HG03571 (cell line): Measurements from ENCODE around the gene AMER2.

Experiments
- ATAC-seq: cut with Tn5 transposase; IDR thresholded peaks from one replicate; pipeline ENCODE4 v1.9.1; 2021; ENCODE audit not compliant: unreplicated experiment

The AMER2 gene

GRCh38 chr13:25153736-25154135 lies 18.4 kb downstream of the AMER2 start:
- no peak for ATAC-seq

DNA sequence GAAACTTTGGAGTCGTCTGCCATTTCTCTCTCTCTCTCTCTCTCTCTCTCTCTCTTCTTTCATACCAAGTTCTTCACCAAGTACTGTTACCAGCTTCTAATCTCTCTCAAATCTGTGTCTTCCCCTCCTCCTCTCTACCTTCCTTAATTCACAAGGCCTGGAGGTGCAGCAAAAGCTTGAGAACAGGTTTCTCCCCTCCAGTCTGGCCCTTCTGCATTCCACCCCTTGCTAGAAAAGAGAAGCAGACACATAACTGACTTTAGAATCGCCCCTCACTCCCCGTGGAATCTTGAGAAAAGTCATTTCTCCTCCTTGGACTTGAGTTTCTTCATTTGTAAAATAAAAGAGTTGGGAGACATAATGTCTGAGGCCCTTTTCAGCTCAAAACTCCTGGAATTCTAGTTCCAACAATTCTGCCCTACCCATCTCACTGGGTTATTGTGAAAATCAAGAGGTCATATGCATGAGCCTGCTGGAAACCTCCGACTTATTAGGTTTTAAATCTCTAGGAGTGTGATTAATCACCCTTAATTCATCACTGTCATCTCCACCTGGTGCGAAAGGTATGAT lies 20.4 kb downstream of the AMER2 start:
- ATAC-seq: no peak

DNA sequence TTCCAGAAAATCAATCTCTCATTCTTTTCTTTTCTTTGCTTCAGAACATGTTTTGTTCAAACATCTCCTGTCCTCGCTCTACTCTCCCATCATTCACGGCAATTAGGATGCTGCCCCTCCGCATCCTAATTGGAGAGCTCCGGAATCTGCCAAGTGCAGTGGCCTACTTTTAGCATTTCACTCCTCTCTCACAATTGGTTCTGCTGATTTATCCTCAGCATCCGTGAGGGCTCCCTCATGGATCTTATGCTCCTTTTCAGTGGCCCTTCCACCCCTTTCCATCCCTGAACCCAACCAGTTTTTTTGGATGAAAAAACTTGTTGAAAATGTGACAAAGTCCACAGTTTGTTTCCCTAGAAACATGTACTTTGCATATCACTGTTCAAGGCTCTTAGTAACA lies 22.4 kb downstream of the AMER2 start:
- no peak for ATAC-seq

- ATAC-seq: no peak
These were observed 23.7 kb downstream of the AMER2 start for GRCh38 chr13:25148402-25148771.

DNA sequence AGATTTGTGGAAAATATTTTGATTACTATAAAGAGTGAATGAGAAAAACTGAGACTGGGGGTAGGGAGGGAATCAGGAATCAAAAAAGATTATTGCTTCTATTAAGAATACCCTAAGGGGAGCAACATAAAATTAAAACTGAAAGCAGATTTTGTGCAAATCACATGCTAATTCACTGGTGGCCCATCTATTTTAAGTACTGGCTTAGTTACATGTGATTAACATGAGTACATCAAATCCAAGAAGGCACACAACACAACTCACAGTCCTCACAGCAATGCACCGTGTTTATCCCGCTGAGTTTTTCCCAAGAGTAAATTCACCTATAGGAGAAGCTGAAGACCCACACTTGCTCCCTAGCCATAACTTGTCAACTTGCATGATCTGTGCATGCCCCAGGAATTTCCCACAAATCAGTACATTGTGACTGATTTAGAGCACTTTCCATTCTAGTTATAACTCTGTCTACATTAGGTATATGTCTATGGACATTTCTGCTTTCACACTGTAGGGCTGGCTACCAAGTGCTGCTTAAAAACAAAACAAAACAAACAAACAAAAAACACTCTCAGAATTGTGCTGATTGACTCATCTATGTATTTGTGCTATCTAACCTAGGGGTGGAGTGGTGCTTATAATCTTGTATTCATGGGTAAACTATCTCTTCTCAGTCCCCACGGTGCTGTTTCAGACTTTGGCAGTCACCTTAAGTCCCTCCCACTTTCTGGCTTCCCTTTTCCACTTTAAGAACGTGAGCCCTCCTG lies 24.3 kb downstream of the AMER2 start:
- ATAC-seq: peak; percentile 55

DNA sequence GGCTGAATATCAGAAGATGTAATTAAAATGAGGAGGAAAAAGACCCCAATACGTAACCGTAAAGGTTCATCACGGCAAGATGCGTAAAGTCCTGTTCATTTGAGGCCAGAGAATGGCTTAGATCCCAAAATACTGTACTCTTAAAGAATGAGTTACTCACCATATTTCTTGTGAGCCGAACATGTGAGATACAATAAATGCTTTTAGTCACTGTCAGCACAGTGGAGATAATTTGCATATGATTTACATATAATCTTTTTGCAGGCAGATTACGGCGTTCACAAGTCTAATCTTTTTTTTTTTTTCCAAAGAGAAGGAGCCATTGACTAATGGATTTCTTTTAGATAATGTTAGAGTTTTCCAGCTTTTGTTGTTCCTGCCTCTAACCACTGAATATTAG lies 28.4 kb downstream of the AMER2 start:
- ATAC-seq: no peak

DNA sequence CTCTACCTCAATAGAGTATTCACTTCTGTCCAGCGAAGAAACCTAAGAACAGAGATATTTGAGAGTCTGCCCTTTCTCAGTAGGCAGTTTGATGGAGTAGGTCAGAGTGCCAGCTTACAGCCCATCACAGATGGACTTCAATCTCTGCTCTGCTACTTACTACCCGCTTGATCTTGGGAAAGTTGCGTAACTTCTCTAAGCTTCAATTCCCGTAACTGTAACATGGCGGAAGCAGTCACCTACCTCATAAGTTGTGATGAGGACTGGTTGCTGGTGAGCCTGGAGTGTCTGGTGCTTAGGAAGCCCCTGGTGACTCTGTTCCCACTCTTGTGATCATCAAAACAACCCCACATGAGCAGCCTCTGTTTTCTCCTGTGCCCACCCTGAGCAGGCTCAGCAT lies 31.0 kb downstream of the AMER2 start:
- no peak for ATAC-seq

DNA sequence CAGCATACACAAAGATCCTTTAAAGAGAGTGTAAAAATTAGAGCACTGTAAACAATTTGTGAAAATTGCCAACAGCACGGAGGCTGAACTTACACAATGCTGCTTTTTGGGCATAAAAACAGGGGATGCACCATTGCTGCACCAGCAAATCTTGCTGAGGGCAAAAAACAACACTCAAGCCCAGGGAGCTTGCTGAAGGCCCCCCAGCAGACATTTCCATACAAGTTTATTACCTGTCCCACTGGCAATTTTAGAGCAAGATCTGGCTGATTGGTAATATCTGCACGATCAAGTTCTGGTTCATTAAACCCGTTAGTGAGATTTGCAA lies 34.3 kb downstream of the AMER2 start:
- ATAC-seq: no peak

- no peak for ATAC-seq
These were observed 35.0 kb downstream of the AMER2 start for GRCh38 chr13:25136880-25137787.

DNA sequence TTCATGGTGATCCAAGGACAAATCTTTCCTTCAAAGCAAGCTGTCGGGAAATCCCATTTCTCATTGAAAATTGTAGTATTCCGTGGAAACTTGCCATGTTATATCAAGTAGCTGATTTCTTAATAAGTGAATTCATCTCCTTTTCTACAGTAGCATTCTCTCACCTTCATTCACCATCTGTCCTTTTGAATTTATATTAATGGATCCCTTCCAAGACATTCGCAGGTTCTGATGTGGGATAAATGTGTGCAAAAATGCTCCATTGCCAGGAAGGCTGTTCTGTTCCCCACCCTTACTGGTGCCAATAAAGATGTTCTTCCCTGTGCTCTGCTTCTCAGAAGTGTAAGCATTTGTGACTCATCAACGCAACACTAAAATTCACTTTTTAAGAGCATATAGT lies 36.2 kb downstream of the AMER2 start:
- ATAC-seq: no peak

DNA sequence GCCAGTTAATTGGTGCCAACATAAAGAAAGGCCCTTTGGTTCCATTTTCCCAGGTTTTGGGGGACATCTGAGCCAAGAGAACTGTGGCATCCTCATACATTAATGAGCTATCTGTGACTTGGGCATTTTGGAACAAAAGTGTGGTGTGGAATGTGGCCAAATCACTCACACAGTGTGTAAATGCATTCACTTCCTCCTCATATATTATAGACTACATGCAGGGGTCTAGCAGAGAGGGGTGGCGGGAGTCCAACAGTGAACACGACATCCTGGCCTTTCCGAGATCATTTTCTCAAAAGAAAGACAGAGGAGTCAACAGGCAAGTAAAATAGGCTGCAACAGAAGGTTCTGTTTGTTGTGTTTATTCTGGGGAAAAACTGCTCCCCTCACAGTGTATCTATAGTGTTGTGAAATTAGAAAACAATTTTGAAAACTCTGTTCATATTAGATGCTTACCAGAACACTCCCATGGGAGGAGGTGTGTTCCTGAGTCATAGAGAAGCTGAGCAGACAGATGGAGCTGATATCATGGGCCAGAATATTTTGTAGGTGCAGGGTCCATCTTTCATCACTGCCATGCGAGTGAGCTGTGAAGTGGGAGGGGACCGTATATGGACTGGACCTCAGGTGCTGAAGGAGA lies 39.2 kb downstream of the AMER2 start:
- no peak for ATAC-seq

- ATAC-seq: no peak
These were observed 40.1 kb downstream of the AMER2 start for GRCh38 chr13:25131881-25132420.

DNA sequence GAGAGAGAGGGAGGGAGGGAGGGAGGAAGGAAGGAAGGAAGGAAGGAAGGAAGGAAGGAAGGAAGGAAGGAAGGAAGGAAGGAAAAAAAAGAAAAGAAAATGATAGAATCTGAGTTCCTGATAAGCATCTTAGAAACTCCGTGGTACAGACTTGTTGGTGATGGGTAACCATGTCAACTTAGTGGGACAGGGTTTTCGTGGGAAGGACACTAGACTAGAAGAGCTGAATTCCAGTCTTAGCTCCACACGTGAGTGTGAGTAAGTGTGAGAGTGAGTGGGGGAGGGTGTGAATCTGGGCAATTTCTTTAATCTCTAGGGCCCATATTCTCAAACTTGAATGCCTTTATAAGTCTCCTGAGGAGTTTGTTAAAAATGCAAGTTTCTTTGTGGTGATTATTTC lies 41.1 kb downstream of the AMER2 start:
- ATAC-seq: no peak

DNA sequence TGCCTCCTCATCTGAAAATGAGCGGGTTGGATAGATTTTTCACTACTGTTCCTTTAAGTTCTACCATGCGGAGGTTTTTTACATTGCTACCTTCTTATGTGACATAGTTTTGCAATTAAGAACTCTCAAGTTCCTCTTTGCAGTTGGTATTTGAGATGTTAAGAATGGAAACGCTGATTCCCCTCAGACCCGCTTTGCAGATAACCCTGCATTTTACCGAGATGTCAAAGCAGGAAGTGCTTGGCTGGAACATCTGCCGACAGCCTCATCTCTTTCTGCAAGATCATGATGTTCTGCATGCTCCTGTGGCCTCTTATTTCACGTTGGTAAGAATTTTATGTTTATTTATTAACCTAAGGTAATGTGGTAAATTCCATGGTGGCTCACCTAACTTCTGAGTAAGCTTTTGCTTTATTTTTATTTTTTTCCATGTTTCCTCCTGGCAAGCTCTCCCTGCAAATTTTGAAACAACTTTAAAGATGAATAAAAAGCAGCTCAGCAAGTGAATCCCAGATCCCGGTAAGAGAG lies 53.6 kb downstream of the AMER2 start:
- ATAC-seq: no peak

DNA sequence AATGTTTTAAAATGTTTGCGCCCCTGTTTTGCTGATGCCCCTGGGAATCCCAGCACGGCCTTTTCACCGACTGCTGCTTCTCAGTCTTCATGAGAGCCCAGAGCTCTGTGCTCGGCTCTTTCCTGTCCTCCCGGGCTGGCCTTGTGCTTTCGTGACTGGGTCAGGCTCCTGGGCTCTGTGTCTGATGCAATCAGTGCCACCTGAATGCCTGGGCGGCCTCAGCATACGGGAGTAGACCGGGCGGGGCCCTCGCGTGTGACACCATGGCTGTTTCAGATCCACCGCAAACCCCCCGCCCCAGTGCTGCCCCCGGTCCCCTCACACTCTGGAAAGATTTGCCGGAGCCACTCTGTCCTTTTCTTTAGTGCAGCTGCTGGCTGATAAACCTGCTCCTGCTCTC lies 54.8 kb downstream of the AMER2 start:
- no peak for ATAC-seq

- no peak for ATAC-seq
These were observed 56.0 kb downstream of the AMER2 start for GRCh38 chr13:25116044-25116443.

GRCh38 chr13:25114220-25114619 lies 57.9 kb downstream of the AMER2 start:
- ATAC-seq: no peak

DNA sequence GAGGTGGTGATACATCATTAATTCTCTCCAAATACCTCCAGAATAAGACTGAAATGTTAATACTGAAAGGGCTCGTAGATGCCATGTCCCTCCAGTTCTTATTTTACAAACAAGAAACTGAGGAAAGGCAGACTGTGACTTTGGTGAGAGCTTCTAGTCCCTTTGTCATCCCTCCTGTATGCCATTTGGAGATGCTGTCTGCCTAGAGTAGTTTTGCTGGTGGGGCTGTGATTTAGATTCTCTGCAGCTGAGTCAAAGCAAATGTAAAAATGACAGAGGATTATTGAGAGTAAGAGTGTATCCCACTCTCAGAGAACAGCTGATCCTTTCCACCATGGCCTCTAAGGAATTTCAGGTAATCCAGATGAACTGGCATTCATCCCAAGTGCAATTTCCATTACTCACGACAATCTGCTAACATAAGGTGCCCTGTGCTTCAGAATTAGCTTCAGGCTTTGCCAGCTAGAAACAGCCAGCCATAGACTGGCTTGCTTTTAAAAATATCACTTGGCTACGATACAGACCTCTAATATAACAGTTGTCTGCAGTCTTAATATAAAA lies 59.3 kb downstream of the AMER2 start:
- ATAC-seq: no peak
